ENCODE measurements around the gene GPA33. TPM values are rescaled to one million over a fixed set of nuclear protein-coding genes. Genes with fewer than 3 reads are reported as not detected.
"Not testable (repeated sequence)": the region's sequence is repeated elsewhere in the genome, so short reads cannot be mapped to it uniquely, and the experiment has no call there.

GPA33 gene
- total RNA-seq, 5 donors from 2014 or later (not counting 1 experiment from before 2014, with no cell fraction given) = 8.6 to 22.8 (median 17.7) TPM

GRCh38 chr1:167029553-167029952, 60.6 kb downstream of the GPA33 start:
- CTCF ChIA-PET; ATAC-seq (replicated peaks in 1 of 4); H3K4me3 Mint-ChIP-seq; POLR2A ChIA-PET; H3K4me1 ChIP-seq (ENCODE audit: control insufficient read depth in 1 of 2, extremely low read depth in 1 of 2, insufficient read depth in 2 of 2, low read length in 2 of 2); H3K4me1 Mint-ChIP-seq; H3K4me3 ChIP-seq (ENCODE audit: control insufficient read depth in 1 of 2, extremely low read depth in 1 of 2, low read length in 1 of 2); H3K27ac ChIP-seq (ENCODE audit: low read length); H3K36me3 ChIP-seq (ENCODE audit: control insufficient read depth in 2 of 2, extremely low read depth in 1 of 2, insufficient read depth in 1 of 2, low read length in 1 of 2); H3K27me3 ChIP-seq (replicated peaks in 1 of 2; ENCODE audit: control insufficient read depth in 2 of 2, extremely low read depth in 1 of 2, insufficient read depth in 2 of 2, low read length in 1 of 2); H3K9me3 ChIP-seq; DNase-seq; H3K27ac Mint-ChIP-seq; H3K9me3 Mint-ChIP-seq: not testable (repeated sequence)
- WGBS (ENCODE audit: insufficient coverage) = 95% methylated on average over 18 of the region's 27 CpGs
- Mint-ChIP-seq H3K36me3 (peaks cover 11% of the 10 kb centered on the region), H3K27me3 (peaks cover 23 to 38% of the 10 kb centered on the region in 2 donors)

- H3K27me3 Mint-ChIP-seq = peaks cover 13 to 21% of the 10 kb centered on the region in 2 donors
- Histone ChIP-seq H3K27ac (ENCODE audit: low read length) (no peak overlapping the region), H3K4me3 (ENCODE audit: control insufficient read depth in 1 of 2, extremely low read depth in 1 of 2, low read length in 1 of 2) (no peak overlapping the region), H3K27me3 (replicated peaks in 1 of 2; ENCODE audit: control insufficient read depth in 2 of 2, extremely low read depth in 1 of 2, insufficient read depth in 2 of 2, low read length in 1 of 2) (no peaks in the 10 kb centered on the region), H3K4me1 (ENCODE audit: control insufficient read depth in 1 of 2, extremely low read depth in 1 of 2, insufficient read depth in 2 of 2, low read length in 2 of 2) (no peaks in the 10 kb centered on the region), H3K9me3 (no peaks in the 10 kb centered on the region), H3K36me3 (ENCODE audit: control insufficient read depth in 2 of 2, extremely low read depth in 1 of 2, insufficient read depth in 1 of 2, low read length in 1 of 2) (no peaks in the 10 kb centered on the region)
- CTCF ChIA-PET = interaction anchor here in 1 of 2 donors (0.9 kb wide), 1 partner anchor 15 kb away, joined by 3 read pairs; no protein-coding TSS in a partner anchor
- H3K4me1 Mint-ChIP-seq = no peaks in the 10 kb centered on the region
- DNase-seq (no peak), ATAC-seq (replicated peaks in 1 of 4) (no peak)
- H3K36me3 Mint-ChIP-seq = peaks cover 7% of the 10 kb centered on the region
- no peak overlapping the region for H3K4me3 Mint-ChIP-seq
- POLR2A ChIA-PET = no interaction called here
- no CpG with 5 or more reads among the region's 1 CpG for WGBS (ENCODE audit: insufficient coverage)
- H3K27ac Mint-ChIP-seq = no peak overlapping the region
- H3K9me3 Mint-ChIP-seq = no peaks in the 10 kb centered on the region
Measured at GRCh38 chr1:167022384-167022783, 67.8 kb downstream of the GPA33 start.

GRCh38 chr1:167016100-167016750, 74.0 kb downstream of the GPA33 start:
- Histone ChIP-seq H3K4me1 (ENCODE audit: control insufficient read depth in 1 of 2, extremely low read depth in 1 of 2, insufficient read depth in 2 of 2, low read length in 2 of 2) (no peaks in the 10 kb centered on the region), H3K4me3 (ENCODE audit: control insufficient read depth in 1 of 2, extremely low read depth in 1 of 2, low read length in 1 of 2) (no peak overlapping the region), H3K27ac (ENCODE audit: low read length) (no peak overlapping the region), H3K36me3 (ENCODE audit: control insufficient read depth in 2 of 2, extremely low read depth in 1 of 2, insufficient read depth in 1 of 2, low read length in 1 of 2) (no peaks in the 10 kb centered on the region), H3K9me3 (no peaks in the 10 kb centered on the region), H3K27me3 (replicated peaks in 1 of 2; ENCODE audit: control insufficient read depth in 2 of 2, extremely low read depth in 1 of 2, insufficient read depth in 2 of 2, low read length in 1 of 2) (no peaks in the 10 kb centered on the region)
- 83% methylated on average over 1 of the region's 6 CpGs for WGBS (ENCODE audit: insufficient coverage)
- no peak for DNase-seq
- Mint-ChIP-seq H3K4me1 (no peaks in the 10 kb centered on the region), H3K27me3 (peaks cover 2 to 18% of the 10 kb centered on the region in 2 donors), H3K27ac (no peak overlapping the region), H3K4me3 (no peak overlapping the region), H3K36me3 (no peaks in the 10 kb centered on the region), H3K9me3 (no peaks in the 10 kb centered on the region)
- ChIA-PET CTCF (no interaction called here), POLR2A (interaction anchor here in 1 of 2 donors (0.7 kb wide), 1 partner anchor 46 kb away, joined by 3 read pairs; no protein-coding TSS in a partner anchor)
- ATAC-seq (replicated peaks in 1 of 4) = no peak

- Mint-ChIP-seq H3K36me3 (no peaks in the 10 kb centered on the region), H3K4me3 (no peak overlapping the region), H3K9me3 (no peaks in the 10 kb centered on the region), H3K27me3 (peaks cover 15 to 29% of the 10 kb centered on the region in 2 donors), H3K27ac (no peak overlapping the region), H3K4me1 (no peaks in the 10 kb centered on the region)
- Histone ChIP-seq H3K4me1 (ENCODE audit: control insufficient read depth in 1 of 2, extremely low read depth in 1 of 2, insufficient read depth in 2 of 2, low read length in 2 of 2) (peaks cover 0 to 3% of the 10 kb centered on the region in 2 experiments), H3K27me3 (replicated peaks in 1 of 2; ENCODE audit: control insufficient read depth in 2 of 2, extremely low read depth in 1 of 2, insufficient read depth in 2 of 2, low read length in 1 of 2) (peaks cover 0 to 3% of the 10 kb centered on the region in 2 experiments), H3K4me3 (ENCODE audit: control insufficient read depth in 1 of 2, extremely low read depth in 1 of 2, low read length in 1 of 2) (no peak overlapping the region), H3K9me3 (no peaks in the 10 kb centered on the region), H3K27ac (ENCODE audit: low read length) (no peak overlapping the region), H3K36me3 (ENCODE audit: control insufficient read depth in 2 of 2, extremely low read depth in 1 of 2, insufficient read depth in 1 of 2, low read length in 1 of 2) (no peaks in the 10 kb centered on the region)
- ChIA-PET CTCF (no interaction called here), POLR2A (interaction anchor here in 1 of 2 donors (0.6 kb wide), 1 partner anchor 954 kb away, joined by 3 read pairs; no protein-coding TSS in a partner anchor)
- 86% methylated on average over 5 of the region's 8 CpGs for WGBS (ENCODE audit: insufficient coverage)
- no peak for DNase-seq
- no peak for ATAC-seq (replicated peaks in 1 of 4)
Measured at GRCh38 chr1:167013108-167013929, 76.9 kb downstream of the GPA33 start.

- no peaks in the 10 kb centered on the region for H3K36me3 Mint-ChIP-seq
- Histone ChIP-seq H3K4me1 (ENCODE audit: control insufficient read depth in 1 of 2, extremely low read depth in 1 of 2, insufficient read depth in 2 of 2, low read length in 2 of 2) (peaks cover 0 to 3% of the 10 kb centered on the region in 2 experiments), H3K27me3 (replicated peaks in 1 of 2; ENCODE audit: control insufficient read depth in 2 of 2, extremely low read depth in 1 of 2, insufficient read depth in 2 of 2, low read length in 1 of 2) (peaks cover 0 to 3% of the 10 kb centered on the region in 2 experiments), H3K4me3 (ENCODE audit: control insufficient read depth in 1 of 2, extremely low read depth in 1 of 2, low read length in 1 of 2) (no peak overlapping the region), H3K9me3 (no peaks in the 10 kb centered on the region), H3K27ac (ENCODE audit: low read length) (no peak overlapping the region), H3K36me3 (ENCODE audit: control insufficient read depth in 2 of 2, extremely low read depth in 1 of 2, insufficient read depth in 1 of 2, low read length in 1 of 2) (no peaks in the 10 kb centered on the region)
- H3K4me1 Mint-ChIP-seq = no peaks in the 10 kb centered on the region
- ATAC-seq (replicated peaks in 1 of 4) = no peak
- no peak overlapping the region for H3K4me3 Mint-ChIP-seq
- POLR2A ChIA-PET = no interaction called here
- peaks cover 15 to 29% of the 10 kb centered on the region in 2 donors for H3K27me3 Mint-ChIP-seq
- DNase-seq = no peak
- 68% methylated on average over 2 of the region's 2 CpGs for WGBS (ENCODE audit: insufficient coverage)
- H3K27ac Mint-ChIP-seq = no peak overlapping the region
- CTCF ChIA-PET = no interaction called here
- H3K9me3 Mint-ChIP-seq = no peaks in the 10 kb centered on the region
Measured at GRCh38 chr1:167012570-167012969, 77.6 kb downstream of the GPA33 start.

- Histone ChIP-seq H3K4me3 (ENCODE audit: control insufficient read depth in 1 of 2, extremely low read depth in 1 of 2, low read length in 1 of 2) (no peak overlapping the region), H3K27me3 (replicated peaks in 1 of 2; ENCODE audit: control insufficient read depth in 2 of 2, extremely low read depth in 1 of 2, insufficient read depth in 2 of 2, low read length in 1 of 2) (peaks cover 0 to 3% of the 10 kb centered on the region in 2 experiments), H3K4me1 (ENCODE audit: control insufficient read depth in 1 of 2, extremely low read depth in 1 of 2, insufficient read depth in 2 of 2, low read length in 2 of 2) (peaks cover 0 to 3% of the 10 kb centered on the region in 2 experiments), H3K36me3 (ENCODE audit: control insufficient read depth in 2 of 2, extremely low read depth in 1 of 2, insufficient read depth in 1 of 2, low read length in 1 of 2) (no peaks in the 10 kb centered on the region), H3K27ac (ENCODE audit: low read length) (no peak overlapping the region), H3K9me3 (no peaks in the 10 kb centered on the region)
- no peaks in the 10 kb centered on the region for H3K4me1 Mint-ChIP-seq
- H3K4me3 Mint-ChIP-seq = no peak overlapping the region
- no peaks in the 10 kb centered on the region for H3K36me3 Mint-ChIP-seq
- no peak for ATAC-seq (replicated peaks in 1 of 4)
- ChIA-PET POLR2A (no interaction called here), CTCF (no interaction called here)
- no peaks in the 10 kb centered on the region for H3K9me3 Mint-ChIP-seq
- no peak overlapping the region for H3K27ac Mint-ChIP-seq
- no CpG with 5 or more reads among the region's 1 CpG for WGBS (ENCODE audit: insufficient coverage)
- no peak for DNase-seq
- H3K27me3 Mint-ChIP-seq = peaks cover 15 to 31% of the 10 kb centered on the region in 2 donors
Measured at GRCh38 chr1:167011560-167012191, 78.5 kb downstream of the GPA33 start.
